ENCODE results near the gene MIR17HG.
A peak's percentile ranks its signal among the peaks of the same experiment; 100 is the strongest.

The MIR17HG gene

DNA sequence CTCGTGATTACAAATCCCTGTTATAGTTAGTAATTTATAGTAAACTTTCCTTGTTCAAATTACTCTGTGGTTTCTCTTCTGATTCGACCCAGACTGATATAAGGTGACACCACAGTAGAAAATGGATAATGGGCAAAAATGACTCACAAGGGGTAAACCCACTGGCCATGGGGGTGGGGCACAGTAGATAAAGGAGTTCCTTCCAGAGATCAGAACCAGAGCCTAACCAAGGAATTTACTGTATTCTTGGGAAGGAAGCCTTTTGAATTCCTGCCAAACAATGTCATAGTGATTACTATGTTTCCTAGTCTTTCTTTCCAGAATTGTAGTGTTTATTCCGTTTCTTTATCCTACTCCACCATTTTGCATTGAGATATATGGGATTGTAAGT is 21.9 kb downstream of the MIR17HG start:
- DNase-seq: peak; percentile 64

DNA sequence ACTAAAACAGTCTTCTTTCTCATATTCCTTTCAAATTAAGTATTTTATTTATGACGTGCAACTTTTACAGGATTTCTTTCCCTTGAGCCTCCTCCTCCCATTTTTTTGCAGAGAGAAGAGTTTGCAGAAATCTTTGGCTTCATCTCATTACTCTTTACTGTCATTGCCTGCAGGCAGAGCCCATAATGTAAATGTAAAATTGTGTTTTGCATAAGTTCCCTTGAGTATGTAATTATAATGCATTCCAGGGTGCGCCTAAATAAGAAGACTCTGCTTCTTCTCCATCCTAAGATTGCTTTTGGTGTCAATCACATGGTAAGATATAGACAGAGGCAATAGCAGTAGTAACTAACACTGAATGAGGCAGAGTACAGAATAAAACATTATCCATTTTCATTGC is 23.0 kb downstream of the MIR17HG start:
- DNase-seq: no peak

GRCh38 chr13:91372911-91373310 is 25.4 kb downstream of the MIR17HG start:
- DNase-seq: no peak

DNA sequence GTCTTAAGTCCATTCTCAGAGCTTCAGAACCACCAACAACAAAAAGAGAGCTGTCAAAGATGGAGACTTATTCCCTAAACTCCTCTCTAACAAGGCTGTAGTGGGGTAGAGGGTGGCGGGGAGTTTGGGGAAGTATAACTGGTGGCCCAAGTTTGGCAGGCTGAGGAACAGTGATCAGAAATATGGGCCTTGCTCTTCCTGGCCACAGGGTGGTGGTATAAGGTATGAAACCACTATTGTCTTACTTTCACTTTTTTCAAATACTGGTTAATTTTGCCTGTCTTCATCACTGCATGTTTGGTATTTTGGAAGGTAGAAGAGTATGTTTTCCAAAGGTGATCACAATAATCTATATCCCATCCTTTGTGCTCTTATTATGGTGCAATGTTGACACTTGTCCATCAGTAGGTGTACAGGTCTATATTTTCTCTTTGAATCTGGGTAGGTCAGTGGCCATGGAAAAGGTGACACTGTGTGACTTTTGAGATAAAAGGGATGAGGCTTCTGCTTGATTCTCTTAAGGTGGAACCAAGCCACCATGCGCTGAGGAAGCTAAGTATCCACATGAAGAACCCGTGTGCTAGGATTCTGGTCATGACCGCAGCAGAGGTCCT is 27.7 kb downstream of the MIR17HG start:
- no peak for DNase-seq

DNA sequence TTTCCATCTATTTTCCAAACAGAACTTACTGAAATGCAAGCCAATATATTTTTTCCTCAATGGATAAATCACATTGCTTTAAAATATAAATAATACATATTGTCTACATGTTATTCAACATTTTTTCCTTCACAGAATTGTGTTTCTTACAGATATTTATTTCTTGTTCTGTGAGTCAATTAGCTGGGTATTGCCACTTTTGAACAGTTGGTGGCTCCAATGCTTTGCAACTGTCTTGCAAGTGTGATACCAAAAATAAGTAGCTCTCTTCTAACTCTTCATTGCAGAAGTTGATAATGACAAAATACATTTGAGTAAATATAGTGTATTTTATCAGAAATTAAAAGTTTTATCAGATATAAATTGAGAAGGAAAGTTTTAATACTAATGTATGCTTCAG is 33.9 kb downstream of the MIR17HG start:
- DNase-seq: no peak

DNA sequence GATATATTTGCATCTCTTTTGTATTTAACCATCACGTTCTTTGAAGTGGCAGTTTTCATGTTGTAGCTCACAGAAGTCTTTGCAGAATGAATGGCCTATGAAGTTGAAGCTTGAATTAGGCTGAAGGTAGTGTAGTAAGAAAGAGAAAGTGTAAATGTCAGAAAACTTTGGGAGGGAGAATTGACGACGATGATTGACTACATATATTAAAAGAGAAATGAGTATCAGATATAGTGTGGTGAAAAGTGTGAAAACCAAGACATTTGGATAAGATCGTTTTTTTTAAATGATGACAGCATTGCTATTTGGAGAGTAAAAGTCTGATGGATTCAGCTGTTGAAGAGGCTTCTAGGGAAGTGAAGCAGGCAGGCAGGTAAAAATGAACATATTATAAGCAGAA is 36.3 kb downstream of the MIR17HG start:
- DNase-seq: no peak

GRCh38 chr13:91384896-91385295 is 37.4 kb downstream of the MIR17HG start:
- no peak for DNase-seq

- DNase-seq: no peak
Measured at GRCh38 chr13:91389186-91389585, 41.7 kb downstream of the MIR17HG start.

GRCh38 chr13:91397595-91397994 is 50.1 kb downstream of the MIR17HG start:
- DNase-seq: no peak

GRCh38 chr13:91398413-91399188 is 51.1 kb downstream of the MIR17HG start, which contains the start of gene GPC5:
Gene GPC5, plus strand, starts transcription at chr13:91398621.
- peak; percentile 93 for DNase-seq

- DNase-seq: no peak
Measured at GRCh38 chr13:91399189-91400062, 51.9 kb downstream of the MIR17HG start.

DNA sequence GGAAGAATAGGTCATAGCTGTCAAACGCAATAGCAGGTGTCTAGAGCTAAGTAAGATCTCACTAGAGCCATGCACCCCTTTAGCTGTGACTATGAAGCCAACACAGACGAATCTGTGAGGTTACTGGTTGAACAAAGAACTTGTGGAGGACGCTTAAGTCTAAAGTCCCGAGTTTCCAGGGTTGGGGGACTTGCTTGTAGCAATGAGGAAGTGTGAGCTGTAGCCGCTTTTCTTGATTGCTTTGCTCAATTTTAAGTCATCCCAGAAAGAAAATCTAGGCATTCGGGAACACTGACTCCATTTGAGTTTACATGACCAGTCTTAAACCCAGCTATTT is 52.5 kb downstream of the MIR17HG start:
- no peak for DNase-seq

DNA sequence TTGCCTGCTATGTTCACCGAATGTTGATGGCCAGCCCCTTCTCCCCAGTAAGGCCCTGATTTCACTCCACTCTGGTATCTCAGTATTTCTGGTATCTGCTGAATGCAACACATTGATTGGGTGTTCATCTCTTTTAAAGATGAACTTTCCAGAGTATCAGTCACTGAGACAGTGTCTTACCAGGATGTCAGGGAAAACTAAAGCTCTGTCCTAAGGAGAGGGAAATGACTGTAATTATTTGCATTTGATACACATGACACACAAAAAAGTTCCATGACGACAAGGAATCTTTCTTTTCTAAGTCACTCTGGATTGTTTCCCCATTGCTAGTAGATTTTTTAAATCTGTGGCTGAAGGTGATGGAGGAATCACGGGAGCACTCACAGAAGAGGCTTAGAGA is 53.2 kb downstream of the MIR17HG start:
- DNase-seq: no peak

DNA sequence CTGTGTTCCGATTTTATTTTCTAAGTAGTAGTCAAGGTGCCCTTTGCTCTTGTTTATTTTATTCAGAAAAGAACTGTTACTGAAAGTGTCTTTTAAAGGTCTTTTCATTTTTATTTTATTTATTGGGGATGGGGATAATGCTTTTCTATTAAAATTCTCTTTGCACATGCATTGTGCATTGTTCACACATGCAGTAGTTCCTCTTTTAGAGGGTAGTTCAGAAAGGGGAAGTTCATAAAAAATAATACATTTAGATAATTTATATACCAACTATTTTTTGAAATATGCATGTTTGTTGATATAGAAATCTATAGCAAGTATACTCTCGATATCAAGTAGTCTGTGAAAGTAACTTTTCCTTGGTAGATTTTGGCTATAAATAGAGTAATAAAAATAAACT is 54.4 kb downstream of the MIR17HG start:
- no peak for DNase-seq
